ENCODE results near the gene DDX25.

Gene DDX25

GRCh38 chr11:125938418-125938817 lies 34.1 kb downstream of the DDX25 start:
- DNase-seq, result no peak

- DNase-seq, result no peak
Measured at GRCh38 chr11:125939081-125939521, 34.8 kb downstream of the DDX25 start.

GRCh38 chr11:125940145-125940544 lies 35.8 kb downstream of the DDX25 start:
- DNase-seq, result no peak

- no peak for DNase-seq
Measured at GRCh38 chr11:125941267-125941618, 36.9 kb downstream of the DDX25 start.

GRCh38 chr11:125941619-125942611 lies 37.6 kb downstream of the DDX25 start:
- DNase-seq, result peak; percentile 64 to 69

DNA sequence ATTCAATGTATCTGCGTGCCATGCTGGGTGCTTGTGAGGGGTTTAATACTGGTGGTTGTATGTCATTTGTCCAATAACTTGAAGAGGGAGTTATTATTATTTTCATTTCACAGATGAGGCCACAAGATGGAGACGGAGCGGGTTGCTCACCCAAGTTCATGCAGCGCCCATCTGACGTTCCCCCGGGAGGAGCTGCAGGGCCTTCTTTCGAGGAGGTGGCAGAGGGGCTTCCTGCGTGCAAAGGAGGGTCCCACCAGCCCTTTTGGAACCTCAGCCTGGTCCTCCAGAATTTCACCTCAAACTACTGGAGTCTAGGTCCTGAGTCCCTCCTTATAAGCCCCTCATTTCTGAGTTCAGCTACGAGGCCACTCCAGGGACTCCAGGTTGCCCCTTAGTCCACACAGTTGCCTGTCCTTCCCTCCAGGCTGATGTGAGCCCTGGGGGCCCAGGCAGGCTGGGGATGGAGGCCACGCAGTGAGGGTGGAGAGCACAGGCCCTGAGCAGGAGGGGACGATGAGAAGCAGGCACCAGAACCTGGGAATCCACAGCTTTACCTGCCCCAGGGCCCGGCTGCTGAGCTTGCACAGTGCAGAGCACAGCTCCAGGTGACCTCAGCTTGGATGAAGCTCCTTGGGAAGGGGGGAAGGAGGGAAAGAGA lies 38.6 kb downstream of the DDX25 start:
- DNase-seq, result no peak

DNA sequence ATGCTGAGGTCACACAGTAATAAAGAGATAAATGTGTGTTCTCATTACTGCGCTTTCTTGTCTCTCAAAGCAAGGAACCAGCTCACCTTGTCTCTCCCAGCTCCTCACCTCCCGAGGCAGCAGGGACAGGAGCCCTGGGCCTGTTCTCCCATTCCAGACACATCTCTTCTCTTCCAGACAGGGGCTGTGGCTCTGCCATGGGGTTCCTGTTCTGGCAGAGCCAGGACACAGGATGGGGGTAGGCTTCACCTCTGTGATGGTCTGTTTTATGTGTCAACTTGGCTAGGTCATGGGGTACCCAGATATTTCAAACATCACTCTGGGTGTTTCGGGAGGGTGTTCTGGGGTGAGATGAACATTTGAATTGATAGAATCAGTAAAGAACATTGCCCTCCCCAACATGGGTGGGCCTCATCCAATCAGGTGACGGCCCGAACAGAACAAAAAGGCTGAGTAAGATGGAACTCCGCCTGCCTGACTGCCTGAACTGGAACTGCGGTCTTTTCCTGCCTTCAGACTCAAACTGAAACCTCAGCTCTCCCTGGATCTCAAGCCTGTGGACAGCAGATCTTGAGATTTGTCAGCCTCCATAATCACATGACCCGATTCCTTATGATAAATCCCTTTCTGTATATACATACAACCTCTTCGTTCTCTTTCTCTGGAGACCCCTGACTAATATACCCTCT lies 39.5 kb downstream of the DDX25 start:
- peak in 1 of 2 experiments; percentile 5 for DNase-seq

GRCh38 chr11:125944350-125945010 lies 40.2 kb downstream of the DDX25 start:
- no peak for DNase-seq

DNA sequence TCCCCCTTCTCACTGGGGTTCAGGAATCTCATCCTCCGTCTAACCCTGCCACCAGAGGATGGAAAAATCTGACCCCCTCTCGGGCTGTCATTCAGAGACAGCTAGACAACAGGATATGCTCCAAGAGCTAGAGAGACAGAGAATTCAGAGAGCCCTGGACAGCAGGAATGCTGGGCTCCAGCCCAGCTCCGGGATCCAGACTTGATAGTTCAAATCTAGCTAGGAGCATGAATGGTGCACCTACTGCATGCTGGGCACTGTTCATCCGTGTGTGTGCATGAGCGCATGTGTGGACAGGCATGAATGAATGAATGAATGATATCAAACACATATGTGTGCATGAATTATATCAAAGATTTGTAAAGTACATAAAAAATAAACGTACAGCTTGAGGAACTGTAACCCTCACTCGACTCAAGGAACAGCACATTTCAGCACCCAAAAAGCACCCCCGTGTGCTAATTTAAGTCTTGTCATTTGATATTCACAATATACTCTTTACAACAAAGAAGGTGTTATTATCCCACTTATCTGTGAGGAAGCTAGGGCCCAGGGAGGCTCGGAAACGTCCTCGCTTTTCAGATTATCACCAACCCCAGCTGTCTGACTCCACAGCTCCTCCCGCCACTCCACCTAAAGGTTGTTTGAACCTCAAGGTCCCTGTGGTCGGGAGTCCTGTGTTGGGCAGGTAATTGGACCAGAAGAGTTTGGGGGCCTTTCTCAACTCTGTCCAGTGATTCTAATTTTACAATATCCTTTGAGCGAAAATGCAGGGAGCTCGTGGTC lies 40.9 kb downstream of the DDX25 start:
- peak in 1 of 2 experiments; percentile 13 for DNase-seq

- peak in 1 of 2 experiments; percentile 8 for DNase-seq
Measured at GRCh38 chr11:125945797-125946520, 41.7 kb downstream of the DDX25 start, which contains the start of gene VSIG10L2. VSIG10L2 (plus strand) TSS chr11:125946044; CDS start chr11:125946056, 12 bp downstream.

- no peak for DNase-seq
Measured at GRCh38 chr11:125946712-125947418, 42.6 kb downstream of the DDX25 start.

GRCh38 chr11:125947419-125948277 lies 43.3 kb downstream of the DDX25 start:
- no peak for DNase-seq

- DNase-seq, result no peak
Measured at GRCh38 chr11:125948278-125949051, 44.2 kb downstream of the DDX25 start.

GRCh38 chr11:125949271-125950177 lies 45.2 kb downstream of the DDX25 start:
- no peak for DNase-seq

DNA sequence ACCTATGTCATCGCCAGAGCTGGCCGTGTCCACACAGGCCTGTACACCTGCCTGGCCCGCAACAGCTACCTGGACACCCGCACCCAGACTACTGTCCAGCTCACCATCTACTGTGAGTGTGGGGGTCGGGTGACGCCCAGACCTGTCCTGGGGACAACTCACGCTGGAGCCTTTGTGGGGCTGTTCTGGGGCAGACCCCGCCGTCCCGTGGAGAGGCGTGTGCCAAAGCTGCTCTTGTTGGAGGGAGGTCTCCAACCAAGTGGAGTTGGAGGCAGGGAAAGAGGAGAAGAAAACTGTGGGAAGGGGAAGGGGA lies 45.8 kb downstream of the DDX25 start:
- no peak for DNase-seq

GRCh38 chr11:125950696-125951651 lies 46.7 kb downstream of the DDX25 start:
- no peak for DNase-seq

Data from activated T-cell treated with anti-CD3 and anti-CD28 coated beads, Interleukin-2, amount 50 U/mL, for 48 hours (primary cell).